ENCODE data around the gene PRKD2. TPM values are rescaled to one million over a fixed set of nuclear protein-coding genes. Genes with fewer than 3 reads are reported as not detected.

Gene PRKD2
- total RNA-seq, 1 experiment from 2014 or later: 7.3 TPM

- peaks cover 97% of the 10 kb centered on the region for H3K36me3 ChIP-seq
Observed at GRCh38 chr19:46732966-46733689, 16.2 kb upstream of the PRKD2 start.

GRCh38 chr19:46732172-46732938 is 15.4 kb upstream of the PRKD2 start:
- DNase-seq (ENCODE audit: low read depth in 1 of 2, low spot score in 2 of 2): no peak
- no peak overlapping the region for H3K27ac ChIP-seq
- no peaks in the 10 kb centered on the region for H3K9me3 ChIP-seq (replicated peaks)
- no peaks in the 10 kb centered on the region for H3K27me3 ChIP-seq (replicated peaks)
- peaks cover 23% of the 10 kb centered on the region for H3K4me1 ChIP-seq (replicated peaks)
- peaks cover 97% of the 10 kb centered on the region for H3K36me3 ChIP-seq
- H3K4me3 ChIP-seq: no peak overlapping the region

More at GRCh38 chr19:46732966-46733689, 16.2 kb upstream of the PRKD2 start:
- Histone ChIP-seq H3K27me3 (replicated peaks) (no peaks in the 10 kb centered on the region), H3K9me3 (replicated peaks) (no peaks in the 10 kb centered on the region), H3K4me3 (no peak overlapping the region), H3K27ac (no peak overlapping the region), H3K4me1 (replicated peaks) (peaks cover 23% of the 10 kb centered on the region)
- no peak for DNase-seq (ENCODE audit: low read depth in 1 of 2, low spot score in 2 of 2)

GRCh38 chr19:46731584-46731983 is 14.7 kb upstream of the PRKD2 start:
- peaks cover 23% of the 10 kb centered on the region for H3K4me1 ChIP-seq (replicated peaks)
- no peaks in the 10 kb centered on the region for H3K9me3 ChIP-seq (replicated peaks)
- DNase-seq (ENCODE audit: low read depth in 1 of 2, low spot score in 2 of 2): no peak
- no peaks in the 10 kb centered on the region for H3K27me3 ChIP-seq (replicated peaks)
- H3K4me3 ChIP-seq: no peak overlapping the region
- no peak overlapping the region for H3K27ac ChIP-seq
- peaks cover 97% of the 10 kb centered on the region for H3K36me3 ChIP-seq

GRCh38 chr19:46731007-46731501 is 14.1 kb upstream of the PRKD2 start:
- DNase-seq (ENCODE audit: low read depth in 1 of 2, low spot score in 2 of 2): peak; percentile 44 to 78
- no peaks in the 10 kb centered on the region for H3K27me3 ChIP-seq (replicated peaks)
- no peaks in the 10 kb centered on the region for H3K9me3 ChIP-seq (replicated peaks)
- peak overlapping the region; percentile 45; the same call in 1 of the 2 replicates for H3K27ac ChIP-seq
- H3K4me3 ChIP-seq: no peak overlapping the region
- H3K4me1 ChIP-seq (replicated peaks): peaks cover 23% of the 10 kb centered on the region
- peaks cover 100% of the 10 kb centered on the region for H3K36me3 ChIP-seq

GRCh38 chr19:46730595-46730994 is 13.7 kb upstream of the PRKD2 start:
- Histone ChIP-seq H3K36me3 (peaks cover 100% of the 10 kb centered on the region), H3K4me1 (replicated peaks) (peaks cover 23% of the 10 kb centered on the region), H3K27me3 (replicated peaks) (no peaks in the 10 kb centered on the region), H3K27ac (peak overlapping the region; percentile 45; the same call in 1 of the 2 replicates), H3K9me3 (replicated peaks) (no peaks in the 10 kb centered on the region), H3K4me3 (no peak overlapping the region)
- DNase-seq (ENCODE audit: low read depth in 1 of 2, low spot score in 2 of 2): no peak

GRCh38 chr19:46730187-46730586 is 13.3 kb upstream of the PRKD2 start:
- Histone ChIP-seq H3K27me3 (replicated peaks) (no peaks in the 10 kb centered on the region), H3K4me1 (replicated peaks) (peaks cover 23% of the 10 kb centered on the region), H3K9me3 (replicated peaks) (no peaks in the 10 kb centered on the region), H3K27ac (no peak overlapping the region), H3K4me3 (no peak overlapping the region), H3K36me3 (peaks cover 98% of the 10 kb centered on the region)
- no peak for DNase-seq (ENCODE audit: low read depth in 1 of 2, low spot score in 2 of 2)

GRCh38 chr19:46729696-46730095 is 12.8 kb upstream of the PRKD2 start:
- Histone ChIP-seq H3K27ac (no peak overlapping the region), H3K27me3 (replicated peaks) (no peaks in the 10 kb centered on the region), H3K4me1 (replicated peaks) (peaks cover 23% of the 10 kb centered on the region), H3K4me3 (no peak overlapping the region), H3K36me3 (peaks cover 98% of the 10 kb centered on the region), H3K9me3 (replicated peaks) (no peaks in the 10 kb centered on the region)
- DNase-seq (ENCODE audit: low read depth in 1 of 2, low spot score in 2 of 2): no peak

- Histone ChIP-seq H3K27me3 (replicated peaks) (no peaks in the 10 kb centered on the region), H3K4me1 (replicated peaks) (peaks cover 21% of the 10 kb centered on the region), H3K9me3 (replicated peaks) (no peaks in the 10 kb centered on the region), H3K27ac (no peak overlapping the region), H3K4me3 (no peak overlapping the region), H3K36me3 (peaks cover 95% of the 10 kb centered on the region)
- DNase-seq (ENCODE audit: low read depth in 1 of 2, low spot score in 2 of 2): no peak
Observed at GRCh38 chr19:46728693-46729339, 11.9 kb upstream of the PRKD2 start.

- Histone ChIP-seq H3K4me3 (no peak overlapping the region), H3K27ac (no peak overlapping the region), H3K4me1 (replicated peaks) (peaks cover 17% of the 10 kb centered on the region), H3K27me3 (replicated peaks) (no peaks in the 10 kb centered on the region), H3K9me3 (replicated peaks) (no peaks in the 10 kb centered on the region), H3K36me3 (peaks cover 95% of the 10 kb centered on the region)
- no peak for DNase-seq (ENCODE audit: low read depth in 1 of 2, low spot score in 2 of 2)
Observed at GRCh38 chr19:46728208-46728607, 11.3 kb upstream of the PRKD2 start.

GRCh38 chr19:46727757-46728156 is 10.8 kb upstream of the PRKD2 start:
- H3K4me1 ChIP-seq (replicated peaks): peaks cover 17% of the 10 kb centered on the region
- no peak for DNase-seq (ENCODE audit: low read depth in 1 of 2, low spot score in 2 of 2)
- no peaks in the 10 kb centered on the region for H3K9me3 ChIP-seq (replicated peaks)
- no peak overlapping the region for H3K27ac ChIP-seq
- H3K4me3 ChIP-seq: no peak overlapping the region
- no peaks in the 10 kb centered on the region for H3K27me3 ChIP-seq (replicated peaks)
- H3K36me3 ChIP-seq: peaks cover 95% of the 10 kb centered on the region

GRCh38 chr19:46726971-46727501 is 10.1 kb upstream of the PRKD2 start:
- Histone ChIP-seq H3K4me1 (replicated peaks) (peaks cover 16% of the 10 kb centered on the region), H3K36me3 (peaks cover 95% of the 10 kb centered on the region), H3K9me3 (replicated peaks) (no peaks in the 10 kb centered on the region), H3K27me3 (replicated peaks) (no peaks in the 10 kb centered on the region), H3K4me3 (no peak overlapping the region), H3K27ac (no peak overlapping the region)
- no peak for DNase-seq (ENCODE audit: low read depth in 1 of 2, low spot score in 2 of 2)

GRCh38 chr19:46726551-46726950 is 9.6 kb upstream of the PRKD2 start:
- H3K9me3 ChIP-seq (replicated peaks): no peaks in the 10 kb centered on the region
- no peak overlapping the region for H3K4me3 ChIP-seq
- no peak for DNase-seq (ENCODE audit: low read depth in 1 of 2, low spot score in 2 of 2)
- no peaks in the 10 kb centered on the region for H3K27me3 ChIP-seq (replicated peaks)
- no peak overlapping the region for H3K27ac ChIP-seq
- H3K4me1 ChIP-seq (replicated peaks): peaks cover 11% of the 10 kb centered on the region
- peaks cover 95% of the 10 kb centered on the region for H3K36me3 ChIP-seq

GRCh38 chr19:46725859-46726393 is 9.0 kb upstream of the PRKD2 start:
- DNase-seq (ENCODE audit: low read depth in 1 of 2, low spot score in 2 of 2): no peak
- Histone ChIP-seq H3K36me3 (peaks cover 95% of the 10 kb centered on the region), H3K4me1 (replicated peaks) (peaks cover 5% of the 10 kb centered on the region), H3K27me3 (replicated peaks) (no peaks in the 10 kb centered on the region), H3K4me3 (no peak overlapping the region), H3K27ac (no peak overlapping the region), H3K9me3 (replicated peaks) (no peaks in the 10 kb centered on the region)

Data from SJSA1 (cell line).